NCI-H2227 (cell line): ENCODE results near the gene EDEM2.
"Not testable (repeated sequence)": the region's sequence is repeated elsewhere in the genome, so short reads cannot be mapped to it uniquely, and the experiment has no call there.

Experiments used
- DNase-seq: peaks from one replicate; lab custom pipeline; 2025; ENCODE audit not compliant: unreplicated experiment; lab: John Stamatoyannopoulos, UW

Gene EDEM2

GRCh38 chr20:35146920-35147574 lies at the start of gene EDEM2:
EDEM2 (minus strand) TSS chr20:35147336; CDS start chr20:35147258, 78 bp downstream.
- DNase-seq, result peak; percentile 97

GRCh38 chr20:35196313-35196712 lies 49.2 kb upstream of the EDEM2 start:
- DNase-seq, result no peak

DNA sequence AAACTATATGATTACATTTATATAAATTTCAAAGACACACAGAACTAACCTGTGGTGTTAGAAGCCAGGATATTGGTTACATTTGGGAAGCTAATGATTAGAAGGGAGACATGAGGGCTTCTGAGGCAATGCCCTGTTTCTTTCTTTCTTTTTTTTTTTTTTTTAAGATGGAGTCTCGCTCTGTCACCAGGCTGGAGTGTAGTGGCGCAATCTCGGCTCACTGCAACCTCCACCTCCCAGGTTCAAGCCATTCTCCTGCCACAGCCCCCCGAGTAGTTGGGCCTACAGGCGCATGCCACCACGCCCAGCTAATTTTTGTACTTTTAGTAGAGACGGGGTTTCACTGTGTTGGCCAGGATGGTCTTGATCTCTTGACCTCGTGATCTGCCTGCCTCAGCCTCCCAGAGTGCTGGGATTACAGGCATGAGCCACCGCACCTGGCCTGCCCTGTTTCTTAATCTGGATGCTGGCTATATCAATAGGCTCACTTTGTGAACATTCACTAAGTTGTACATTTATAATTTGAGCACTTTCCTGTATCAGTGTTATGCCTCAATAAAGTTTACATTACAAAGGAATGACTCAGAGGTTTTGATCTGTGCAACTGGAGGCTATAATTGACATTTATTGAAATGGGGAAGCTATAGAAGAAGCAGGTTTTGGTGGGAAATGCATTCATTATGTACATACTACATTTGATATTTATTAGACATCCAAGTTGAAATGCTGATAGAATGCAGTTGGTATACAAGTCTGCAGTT lies 46.1 kb upstream of the EDEM2 start:
- not testable (repeated sequence) for DNase-seq

DNA sequence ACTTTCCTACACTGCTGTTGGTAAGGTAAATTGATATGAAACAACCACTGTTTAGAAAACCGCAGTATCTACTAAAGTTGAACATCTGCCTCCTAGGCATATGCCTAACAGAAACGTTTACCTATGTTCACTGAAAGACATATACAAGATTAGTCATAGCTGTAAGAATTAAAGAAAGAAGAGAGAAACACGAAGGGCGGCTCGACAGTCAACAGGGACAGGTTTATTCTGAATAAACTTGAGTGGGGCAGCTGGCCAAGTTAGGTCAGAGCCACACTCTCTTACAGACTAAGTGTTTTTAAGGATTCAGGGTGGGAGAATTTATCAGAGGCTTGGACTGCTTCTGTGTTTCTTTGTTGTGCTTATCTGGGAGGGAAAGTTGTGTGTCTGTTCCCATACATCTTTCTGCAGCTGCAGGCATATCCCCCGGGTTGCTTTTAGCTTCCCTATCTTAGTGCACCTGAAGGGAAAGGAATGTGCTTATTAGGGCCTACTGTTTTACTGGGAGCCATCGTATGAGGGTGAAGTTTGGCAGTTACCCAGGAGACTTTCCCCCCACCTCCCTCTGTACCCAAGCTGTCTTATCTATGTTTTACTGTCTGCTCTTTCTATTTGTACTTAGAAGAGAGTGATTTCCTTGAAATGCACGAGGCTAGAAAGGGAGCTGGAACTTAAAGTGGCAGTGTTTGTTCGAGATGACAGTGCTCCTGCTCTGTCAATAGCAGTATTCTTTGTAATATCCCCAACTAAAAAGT lies 45.2 kb upstream of the EDEM2 start:
- no peak for DNase-seq

DNA sequence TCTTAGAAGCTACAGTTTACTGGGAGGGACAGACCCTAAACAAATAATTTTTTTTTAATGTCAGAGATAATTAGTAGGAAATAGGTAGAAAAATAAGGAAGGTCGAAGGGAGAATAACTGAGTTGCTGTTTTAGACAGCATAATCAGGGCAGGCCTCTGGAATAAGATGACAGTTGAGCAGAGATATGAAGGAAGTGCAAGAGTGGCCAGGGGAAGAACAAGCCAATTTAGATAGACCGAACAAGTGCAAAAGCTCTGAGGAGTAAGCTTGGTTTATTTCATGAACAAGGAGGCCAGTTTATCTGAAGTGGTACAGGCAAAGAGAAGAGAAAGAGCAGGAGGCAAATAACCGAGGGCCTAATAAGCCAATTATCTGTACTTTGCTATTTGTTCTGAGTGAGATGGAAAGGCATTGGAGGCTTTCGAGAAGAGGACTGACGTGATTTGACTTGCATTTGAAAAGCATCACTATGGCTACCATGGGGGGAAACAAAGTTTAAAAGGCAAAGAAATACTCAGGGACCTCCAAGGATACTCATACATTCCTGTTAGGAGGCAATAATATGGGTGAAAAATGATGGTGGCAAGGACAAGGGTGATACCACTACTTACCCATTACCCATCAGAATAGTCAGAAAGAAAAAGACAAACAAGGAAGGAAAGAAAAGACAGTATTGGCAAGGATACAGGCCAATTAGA lies 44.4 kb upstream of the EDEM2 start:
- peak; percentile 41 for DNase-seq

- DNase-seq, result no peak
Measured at GRCh38 chr20:35190556-35190955, 43.4 kb upstream of the EDEM2 start.

DNA sequence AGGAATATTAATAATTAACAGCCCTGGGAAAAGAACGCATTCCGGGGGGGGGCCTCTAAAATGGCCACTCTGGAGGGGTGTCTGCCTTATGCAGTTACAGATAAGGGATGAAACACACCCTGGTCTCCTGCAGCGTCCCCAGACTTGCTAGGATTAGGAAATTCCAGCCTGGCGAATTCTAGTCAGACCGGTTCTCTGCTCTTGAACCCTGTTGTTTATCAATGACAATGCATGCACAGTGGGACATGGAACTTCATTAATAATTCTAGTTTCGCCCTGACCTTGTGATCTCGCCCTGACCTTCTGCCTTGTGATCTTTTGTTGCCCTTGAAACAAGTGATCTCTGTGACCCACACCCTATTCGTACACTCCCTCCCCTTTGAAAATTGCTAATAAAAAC lies 42.1 kb upstream of the EDEM2 start:
- DNase-seq, result not testable (repeated sequence)

DNA sequence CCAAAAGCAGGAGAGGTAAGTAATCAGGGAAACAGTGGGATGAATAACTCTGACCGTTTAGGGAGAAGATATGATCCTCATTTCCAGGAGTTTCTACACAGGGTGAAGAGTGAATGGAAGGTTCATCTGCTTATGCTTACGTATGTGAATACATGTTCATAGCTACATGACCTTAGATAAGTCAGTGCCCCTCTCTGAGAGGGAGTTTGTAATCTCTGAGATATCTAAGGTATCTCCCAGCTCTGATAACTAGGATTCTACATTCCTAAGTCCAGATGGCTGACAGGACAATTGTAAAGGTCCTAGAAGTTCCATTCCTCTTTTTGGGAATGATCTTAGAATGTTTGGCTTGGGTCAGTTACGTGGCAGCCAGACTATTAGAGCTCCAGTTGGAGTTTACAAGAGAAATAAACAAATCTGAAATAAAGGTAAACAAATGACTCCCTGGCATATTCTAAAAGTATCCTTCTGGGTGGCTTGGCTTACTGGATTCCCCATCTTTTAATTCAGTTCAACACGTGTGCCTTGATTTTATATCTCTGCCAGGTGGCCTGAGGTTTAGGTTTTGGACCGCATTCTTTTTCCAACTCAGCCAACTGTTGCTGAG lies 40.6 kb upstream of the EDEM2 start:
- DNase-seq, result no peak

- not testable (repeated sequence) for DNase-seq
Measured at GRCh38 chr20:35186691-35187289, 39.7 kb upstream of the EDEM2 start.

DNA sequence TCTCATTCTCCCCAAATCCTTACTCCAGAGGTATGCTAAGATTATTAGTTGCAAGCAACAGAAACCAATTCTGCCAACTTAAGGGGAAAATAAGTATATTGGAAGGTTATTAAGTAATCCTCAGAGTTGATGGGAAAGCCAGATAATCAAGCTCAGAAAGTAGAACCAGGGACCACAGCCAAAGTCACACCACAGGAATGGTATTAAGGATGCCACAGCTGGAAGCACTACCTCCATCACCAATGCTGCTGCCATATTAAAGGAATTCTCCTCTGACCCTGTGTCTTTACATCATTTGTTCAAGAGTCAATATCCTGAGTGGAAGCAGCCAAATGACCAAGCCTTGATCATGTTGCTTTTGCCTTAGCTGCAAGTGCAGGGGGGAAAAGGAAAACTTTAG lies 34.6 kb upstream of the EDEM2 start:
- no peak for DNase-seq

DNA sequence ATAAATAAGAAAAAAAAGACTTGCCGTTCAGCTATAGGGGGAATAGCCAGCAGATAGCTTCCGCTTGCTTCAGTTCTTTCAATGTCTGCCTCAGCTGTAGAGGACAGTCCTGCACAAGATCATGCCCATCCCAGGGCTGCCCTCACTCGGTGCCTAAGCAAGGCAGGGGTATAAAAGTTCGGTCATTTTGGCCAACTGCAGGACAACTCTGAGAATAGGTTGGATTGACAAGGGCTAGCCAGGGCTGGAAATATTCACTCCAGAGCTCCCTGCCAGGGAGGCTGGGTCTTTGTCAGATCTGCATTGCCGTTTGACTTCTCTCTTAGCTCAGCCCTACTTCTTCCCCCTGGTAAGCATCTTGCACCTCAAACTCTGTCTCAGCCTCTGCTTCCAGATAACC lies 33.1 kb upstream of the EDEM2 start:
- DNase-seq, result no peak

DNA sequence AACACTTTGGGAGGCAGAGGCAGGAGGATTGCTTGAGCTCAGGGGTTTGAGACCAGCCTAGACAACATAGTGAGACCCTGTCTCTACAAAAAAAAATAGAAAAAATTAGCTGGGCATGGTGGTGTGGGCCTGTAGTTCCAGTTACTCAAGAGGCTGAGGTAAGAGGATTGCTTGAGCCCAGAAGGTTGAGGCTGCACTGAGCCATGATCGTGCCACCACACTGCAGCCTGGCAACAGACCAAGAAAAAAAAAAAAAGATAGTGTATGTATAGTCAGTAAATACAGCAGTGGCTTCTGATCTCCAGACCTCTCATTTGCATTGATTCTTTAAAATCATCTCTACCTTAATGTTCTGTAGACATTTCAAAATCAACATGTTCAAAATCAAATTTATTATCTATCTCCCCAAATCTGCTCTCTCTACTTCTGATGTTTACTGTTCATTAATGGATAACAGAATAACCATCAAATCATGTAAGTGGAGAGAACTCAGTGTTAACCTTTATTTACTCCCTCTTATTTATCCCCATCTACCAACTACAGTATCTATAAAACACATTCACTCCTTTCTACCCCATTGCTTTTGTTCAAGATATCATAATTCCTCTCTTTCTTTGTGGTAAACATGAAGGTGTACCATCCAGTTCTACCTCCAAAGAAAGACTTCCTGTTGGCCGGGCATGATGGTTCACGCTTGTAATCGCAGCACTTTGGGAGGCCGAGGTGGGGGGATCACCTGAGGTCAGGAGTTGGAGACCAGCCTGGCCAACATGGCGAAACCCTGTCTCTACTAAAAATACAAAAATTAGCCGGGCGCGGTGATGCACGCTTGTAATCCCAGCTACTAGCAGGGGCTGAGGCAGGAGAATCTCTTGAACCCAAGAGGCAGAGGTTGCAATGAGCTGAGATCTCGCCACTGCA lies 32.4 kb upstream of the EDEM2 start:
- no peak for DNase-seq

DNA sequence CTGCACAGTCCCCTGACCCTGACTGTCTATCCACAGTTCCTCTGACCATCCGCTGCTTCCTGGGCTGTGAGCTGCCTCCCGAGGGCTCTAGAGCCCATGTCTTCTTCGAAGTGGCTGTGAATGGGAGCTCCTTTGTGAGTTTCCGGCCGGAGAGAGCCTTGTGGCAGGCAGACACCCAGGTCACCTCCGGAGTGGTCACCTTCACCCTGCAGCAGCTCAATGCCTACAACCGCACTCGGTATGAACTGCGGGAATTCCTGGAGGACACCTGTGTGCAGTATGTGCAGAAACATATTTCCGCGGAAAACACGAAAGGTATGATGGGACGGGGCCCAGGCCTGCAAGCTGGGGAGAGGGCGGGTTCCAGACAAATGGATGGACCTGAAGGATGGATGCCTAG lies 29.0 kb upstream of the EDEM2 start:
- no peak for DNase-seq

- DNase-seq, result no peak
Measured at GRCh38 chr20:35174458-35175216, 27.5 kb upstream of the EDEM2 start.

DNA sequence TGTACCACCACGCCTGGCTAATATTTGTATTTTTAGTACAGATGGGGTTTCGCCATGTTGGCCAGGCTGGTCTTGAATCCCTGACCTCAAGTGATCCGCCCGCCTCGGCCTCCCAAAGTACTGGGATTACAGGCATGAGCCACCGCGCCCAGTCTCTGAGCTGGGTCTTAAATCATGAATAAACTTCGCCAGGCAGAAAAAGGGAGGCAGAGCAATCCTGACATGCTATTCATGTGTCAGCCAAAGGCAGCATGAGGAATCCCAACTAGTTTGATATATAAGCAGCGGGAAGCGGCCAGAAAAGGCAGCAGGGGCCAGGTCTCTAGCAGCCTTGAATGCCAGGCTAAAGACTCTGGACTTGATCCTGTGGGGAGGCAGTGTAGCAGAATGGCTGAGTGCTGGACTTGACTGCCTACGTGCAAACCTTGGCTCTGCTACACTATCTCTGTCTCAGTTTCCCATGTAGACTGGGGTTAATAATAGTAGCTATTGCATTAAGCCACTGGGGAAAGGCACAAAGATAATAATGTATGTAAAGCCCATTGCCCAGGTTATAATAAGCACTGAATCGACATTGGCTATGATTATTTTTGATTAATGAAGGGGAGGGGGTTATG lies 26.5 kb upstream of the EDEM2 start:
- DNase-seq, result no peak

DNA sequence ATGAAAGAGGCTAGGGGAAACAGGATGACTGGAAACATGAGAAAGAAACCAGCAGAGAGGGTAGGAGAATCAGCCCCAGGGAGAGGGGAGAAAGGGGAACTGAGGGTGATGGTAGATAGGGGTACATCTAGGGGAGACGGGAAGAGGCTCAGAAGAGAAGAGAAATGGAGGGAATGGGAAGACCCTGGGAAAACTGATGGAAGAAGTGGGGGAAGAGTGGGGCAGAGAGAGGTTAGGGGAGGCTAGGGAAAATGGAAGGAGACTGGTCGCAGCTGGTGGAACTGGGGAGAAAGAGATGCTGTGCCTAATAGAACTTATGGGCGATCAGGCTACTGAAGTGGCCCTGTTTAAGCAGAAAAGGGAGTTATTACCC lies 25.3 kb upstream of the EDEM2 start:
- no peak for DNase-seq

DNA sequence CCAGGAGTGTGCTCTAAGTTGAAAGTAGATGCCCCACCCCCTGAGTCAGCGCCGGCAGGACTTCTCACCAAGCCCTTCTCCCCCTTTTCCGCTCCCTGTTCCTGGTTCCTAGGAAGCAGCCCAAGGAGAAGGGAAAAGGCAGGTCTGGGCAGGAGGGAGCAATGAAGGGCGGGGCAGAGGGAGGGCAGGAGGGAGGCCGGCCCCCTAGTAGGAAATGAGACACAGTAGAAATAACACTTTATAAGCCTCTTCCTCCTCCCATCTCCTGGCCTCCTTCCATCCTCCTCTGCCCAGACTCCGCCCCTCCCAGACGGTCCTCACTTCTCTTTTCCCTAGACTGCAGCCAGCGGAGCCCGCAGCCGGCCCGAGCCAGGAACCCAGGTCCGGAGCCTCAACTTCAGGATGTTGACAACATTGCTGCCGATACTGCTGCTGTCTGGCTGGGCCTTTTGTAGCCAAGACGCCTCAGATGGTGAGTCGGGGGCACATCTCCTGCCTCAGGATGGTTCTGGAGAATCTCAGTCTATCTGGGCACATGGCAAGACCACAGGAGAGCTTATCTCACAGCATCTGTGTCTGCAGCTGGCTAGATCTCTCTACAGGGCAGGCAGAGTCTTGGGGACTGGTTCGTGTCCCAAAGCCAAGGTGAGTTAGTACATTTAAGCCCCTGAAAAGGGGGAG lies 24.8 kb upstream of the EDEM2 start, which contains the start of gene PROCR:
Gene PROCR (plus strand): TSS at position 320 of the 681 bp plus-strand sequence. CDS start 83 bp downstream, at position 403.
- peak; percentile 75 for DNase-seq

DNA sequence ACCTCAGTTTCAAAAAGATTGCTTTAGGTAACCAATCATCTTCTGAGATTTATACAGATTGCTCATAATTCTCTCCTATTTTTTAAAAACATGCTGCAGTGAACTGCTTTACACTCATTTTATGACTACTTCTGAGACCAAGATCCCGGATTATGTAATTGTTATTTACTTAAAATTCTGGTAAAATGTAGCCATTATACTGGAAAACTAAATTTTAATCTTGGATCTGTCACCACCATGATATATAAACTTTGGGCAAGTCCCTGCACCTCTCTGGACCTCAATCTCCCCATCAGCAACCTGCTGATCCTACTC lies 24.3 kb upstream of the EDEM2 start:
- DNase-seq, result no peak
